Liver (tissue), 3 donors: ENCODE measurements around the gene ZNF366.

Source experiments
- CTCF ChIP-seq: fragments of 150-350 bp; IDR thresholded peaks from 2 replicates; pipeline ENCODE4 v1.5.1; 2017; ENCODE audit warnings: improper control_type of control experiment, low read depth, low read length; ENCODE audit not compliant: missing input control
- REST ChIP-seq: IDR thresholded peaks from 2 replicates; pipeline ENCODE4 v1.6.1; 2016; ENCODE audit warnings: antibody characterized with exemption, mild to moderate bottlenecking
- SP1 ChIP-seq: IDR thresholded peaks from 2 replicates; pipeline ENCODE4 v1.6.1; 2018; ENCODE audit warnings: antibody characterized with exemption, mild to moderate bottlenecking
- donor health status: healthy.
- donor health status: healthy.

- TF ChIP-seq CTCF (no peak), SP1 (no peak), REST (no peak)
Observed at GRCh38 chr5:72507907-72508238, 663 bp upstream of the ZNF366 start.
